Thoracic aorta (tissue), 2 donors: ENCODE data around the gene CDKL1. TPM values are rescaled to one million over a fixed set of nuclear protein-coding genes. Genes with fewer than 3 reads are reported as not detected.
"Not testable (repeated sequence)": the region's sequence is repeated elsewhere in the genome, so short reads cannot be mapped to it uniquely, and the experiment has no call there.

Experiments
- ATAC-seq: fragments of 150-250 bp; one replicate; pipeline ENCODE4 v1.8.0; 2017; ENCODE audit warnings: low read depth; ENCODE audit not compliant: insufficient number of reproducible peaks, low FRiP score
- DNase-seq: peaks from one replicate; pipeline ENCODE4 v3.0.0-alpha.2; 2020; ENCODE audit warnings: low spot score
- H3K27ac ChIP-seq, 2 donors: fragments of 200-600 bp; sonication (generic); 1 replicate in 1 of 2; 2 replicates in 1 of 2; pipeline ENCODE4 v1.5.1; 2016; ENCODE audit warnings: mild to moderate bottlenecking in 2 of 2, moderate library complexity in 2 of 2
- H3K27me3 ChIP-seq: fragments of 200-600 bp; sonication (generic); replicated peaks from 2 replicates; pipeline ENCODE4 v1.6.0; 2016; ENCODE audit warnings: mild to moderate bottlenecking; ENCODE audit not compliant: insufficient read depth
- H3K36me3 ChIP-seq: fragments of 200-600 bp; sonication (generic); one replicate; pipeline ENCODE4 v1.5.1; 2016
- H3K4me1 ChIP-seq, 2 donors: fragments of 200-600 bp; sonication (generic); 1 replicate in 1 of 2; 2 replicates in 1 of 2; pipeline versions ENCODE4 v1.5.1 to v1.6.0; 2016; ENCODE audit warnings: low read depth in 2 of 2, mild to moderate bottlenecking in 1 of 2; ENCODE audit not compliant: control insufficient read depth in 1 of 2
- H3K4me3 ChIP-seq: fragments of 200-600 bp; sonication (generic); 2 replicates; pipeline ENCODE4 v1.5.1; 2016; ENCODE audit warnings: mild to moderate bottlenecking
- H3K9me3 ChIP-seq: fragments of 200-600 bp; sonication (generic); 2 replicates; pipeline ENCODE4 v1.5.1; 2016
- CTCF ChIP-seq: fragments of 200-600 bp; sonication (generic); IDR thresholded peaks from one replicate; pipeline ENCODE4 v1.5.1; 2019; ENCODE audit warnings: antibody characterized with exemption
- total RNA-seq, 2 donors: library from RNA; depleted of rRNA; stranded (reverse); fragments of >200 nt; gene quantifications; one replicate each; pipeline versions ENCODE4 v1.1.0 to v1.2.3, GENCODE V29; 2016

CDKL1 gene
- total RNA-seq, 2 donors from 2014 or later, result 2.8 to 8.1 TPM

DNA sequence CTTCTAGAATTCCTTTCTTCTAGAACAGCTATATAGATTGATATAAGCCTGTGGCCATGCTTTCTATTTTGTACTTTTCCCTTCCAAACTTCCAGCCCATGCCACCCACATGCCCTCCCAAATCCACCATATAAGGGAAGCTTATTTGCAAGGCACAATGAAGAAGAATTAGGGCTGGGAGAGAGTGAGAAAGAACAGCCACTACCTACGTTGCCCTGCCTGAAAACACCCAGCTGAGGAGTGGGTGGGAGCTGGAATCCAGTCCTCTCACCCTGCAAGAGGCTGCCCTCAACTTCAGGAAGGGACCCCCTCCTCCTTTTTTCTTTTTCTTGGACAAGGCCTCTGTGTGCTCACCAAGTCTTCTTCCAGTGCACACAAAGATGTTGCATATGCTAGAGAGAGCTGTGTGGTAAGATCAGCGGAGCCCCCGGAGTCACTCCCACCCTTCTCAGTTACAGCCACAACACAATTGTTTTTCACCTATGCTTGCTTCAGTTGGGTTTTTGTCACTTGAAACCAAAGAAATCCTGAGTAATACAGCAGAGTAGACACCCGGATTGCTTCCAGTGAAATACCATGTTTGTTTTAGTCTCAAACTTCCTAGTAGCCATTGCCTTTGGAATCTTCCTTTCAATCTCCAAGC, 38.8 kb downstream of the CDKL1 start:
- ATAC-seq, result no peak
- H3K36me3 ChIP-seq, result no peaks in the 10 kb centered on the region
- TF ChIP-seq CTCF, result no peak
- H3K27ac ChIP-seq, result no peak overlapping the region
- H3K27me3 ChIP-seq, result no peaks in the 10 kb centered on the region
- no peaks in the 10 kb centered on the region for H3K4me1 ChIP-seq
- H3K9me3 ChIP-seq, result no peaks in the 10 kb centered on the region
- no peak for DNase-seq
- H3K4me3 ChIP-seq, result no peak overlapping the region

- Histone ChIP-seq H3K27ac (no peak overlapping the region), H3K4me1 (no peaks in the 10 kb centered on the region), H3K4me3 (no peak overlapping the region), H3K36me3 (no peaks in the 10 kb centered on the region), H3K27me3 (no peaks in the 10 kb centered on the region), H3K9me3 (no peaks in the 10 kb centered on the region)
- DNase-seq (no peak), ATAC-seq (no peak)
- TF ChIP-seq CTCF, result no peak
Observed at GRCh38 chr14:50357124-50357523, 39.6 kb downstream of the CDKL1 start.

- not testable (repeated sequence) for H3K36me3 ChIP-seq, H3K9me3 ChIP-seq, H3K4me3 ChIP-seq, H3K27ac ChIP-seq, H3K4me1 ChIP-seq, DNase-seq, ATAC-seq, H3K27me3 ChIP-seq
Observed at GRCh38 chr14:50356283-50356682, 40.4 kb downstream of the CDKL1 start.

GRCh38 chr14:50355692-50356091, 41.0 kb downstream of the CDKL1 start:
- ATAC-seq, result no peak
- Histone ChIP-seq H3K4me1 (no peaks in the 10 kb centered on the region), H3K9me3 (no peaks in the 10 kb centered on the region), H3K36me3 (no peaks in the 10 kb centered on the region), H3K4me3 (no peak overlapping the region), H3K27me3 (no peaks in the 10 kb centered on the region), H3K27ac (no peak overlapping the region)
- no peak for DNase-seq
- TF ChIP-seq CTCF, result no peak

DNA sequence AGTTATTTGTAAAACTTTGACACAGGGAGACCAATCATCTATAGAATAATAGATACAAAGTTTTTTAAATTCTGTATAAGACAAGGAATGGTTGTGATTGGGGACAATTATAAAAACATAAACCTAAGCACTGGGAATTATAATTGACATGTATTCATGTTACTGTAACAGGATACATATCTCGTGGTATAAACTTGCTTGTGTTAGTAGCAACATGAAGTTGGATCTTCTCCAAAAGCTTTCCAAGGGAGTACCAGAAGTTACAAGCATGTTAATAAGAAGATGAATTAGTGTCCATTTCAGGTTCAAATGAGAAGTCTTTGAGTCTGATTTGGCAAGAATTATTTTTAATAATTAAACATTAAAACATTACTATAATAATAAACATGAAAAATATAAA, 42.2 kb downstream of the CDKL1 start:
- no peak overlapping the region for H3K27ac ChIP-seq
- no peak overlapping the region for H3K4me3 ChIP-seq
- no peaks in the 10 kb centered on the region for H3K36me3 ChIP-seq
- TF ChIP-seq CTCF, result no peak
- DNase-seq (no peak), ATAC-seq (no peak)
- no peaks in the 10 kb centered on the region for H3K9me3 ChIP-seq
- no peaks in the 10 kb centered on the region for H3K4me1 ChIP-seq
- H3K27me3 ChIP-seq, result no peaks in the 10 kb centered on the region

GRCh38 chr14:50353126-50353525, 43.6 kb downstream of the CDKL1 start:
- Histone ChIP-seq H3K27ac (no peak overlapping the region), H3K27me3 (no peaks in the 10 kb centered on the region), H3K9me3 (no peaks in the 10 kb centered on the region), H3K36me3 (no peaks in the 10 kb centered on the region), H3K4me3 (no peak overlapping the region), H3K4me1 (no peaks in the 10 kb centered on the region)
- no peak for DNase-seq
- TF ChIP-seq CTCF, result no peak
- ATAC-seq, result no peak
